B cell (primary cell): Measurements from ENCODE around the gene UBA1. TPM values are rescaled to one million over a fixed set of nuclear protein-coding genes. Genes with fewer than 3 reads are reported as not detected.

Experiments
- ATAC-seq: fragments of 200-7000 bp; cut with Tn5 transposase; one replicate; pipeline ENCODE4 v1.10.0; 2021; ENCODE audit warnings: low read depth, mild to moderate bottlenecking, moderate number of reproducible peaks, moderate library complexity
- CTCF ChIA-PET: fragments of 350-600 bp; sonication (Branson Sonifier 250); formaldehyde crosslinking; loops from one replicate; lab custom pipeline; 2021; ENCODE audit warnings: antibody characterized with exemption, inconsistent platforms; lab: Charles Lee
- POLR2A ChIA-PET: fragments of 350-600 bp; sonication (Branson Sonifier 250); formaldehyde crosslinking; loops from one replicate; lab custom pipeline; 2021; ENCODE audit warnings: antibody characterized with exemption; lab: Charles Lee
- DNase-seq: peaks from one replicate; pipeline ENCODE4 v3.0.0; 2013
- H2AFZ ChIP-seq: 2 replicates; pipeline ENCODE4 v1.6.1; 2012; ENCODE audit warnings: mild to moderate bottlenecking, low read depth, low read length; ENCODE audit not compliant: insufficient read depth, poor library complexity, severe bottlenecking
- H3K27ac ChIP-seq, 2 donors: 1 replicate in 1 of 2; 2 replicates in 1 of 2; pipeline ENCODE4 v1.5.1; 2012 to 2013; ENCODE audit warnings: low read length in 2 of 2, mild to moderate bottlenecking in 2 of 2, moderate library complexity in 1 of 2
- H3K27me3 ChIP-seq, 4 experiments: fragments of 200-600 bp in 1 of 4; sonication (generic) in 1 of 4; replicated peaks in 1 of 4; 1 replicate in 2 of 4; 2 replicates in 2 of 4; pipeline versions ENCODE4 v1.6.1 to v1.7.0; 2013 to 2016; ENCODE audit warnings: low read length in 3 of 4, mild to moderate bottlenecking in 2 of 4, mixed read lengths in 1 of 4, moderate library complexity in 1 of 4; ENCODE audit not compliant: insufficient read depth in 4 of 4, control insufficient read depth in 3 of 4; ENCODE audit errors: control extremely low read depth in 1 of 4
- H3K36me3 ChIP-seq, 2 experiments: replicated peaks in 1 of 2; 1 replicate in 1 of 2; 2 replicates in 1 of 2; pipeline versions ENCODE4 v1.6.1 to v1.7.1; 2013; ENCODE audit warnings: low read length in 1 of 2; ENCODE audit not compliant: insufficient read depth in 2 of 2, control insufficient read depth in 1 of 2; ENCODE audit errors: control extremely low read depth in 1 of 2, extremely low read depth in 1 of 2
- H3K4me1 ChIP-seq, 2 donors: fragments of 200-600 bp in 1 of 2; sonication (generic) in 1 of 2; 1 replicate in 1 of 2; 2 replicates in 1 of 2; pipeline versions ENCODE4 v1.5.1 to v1.6.1; 2013 to 2017; ENCODE audit warnings: low read length in 2 of 2; ENCODE audit not compliant: control insufficient read depth in 2 of 2, insufficient read depth in 2 of 2
- H3K4me2 ChIP-seq: replicated peaks from 2 replicates; pipeline ENCODE3; 2012; ENCODE audit warnings: mild to moderate bottlenecking, low read depth, low read length; ENCODE audit not compliant: poor library complexity, severe bottlenecking
- H3K4me3 ChIP-seq, 5 experiments: fragments of 200-600 bp in 1 of 5; sonication (generic) in 1 of 5; 1 replicate in 3 of 5; 2 replicates in 2 of 5; pipeline versions ENCODE4 v1.5.1 to v1.7.0; 2011 to 2016; ENCODE audit warnings: low read length in 4 of 5, mild to moderate bottlenecking in 4 of 5, low read depth in 2 of 5, control low read depth in 1 of 5, moderate library complexity in 1 of 5; ENCODE audit not compliant: insufficient read depth in 1 of 5; ENCODE audit errors: control extremely low read depth in 1 of 5, extremely low read depth in 1 of 5
- H3K79me2 ChIP-seq: fragments of 200-600 bp; sonication (generic); one replicate; pipeline ENCODE4 v1.6.0; 2016; ENCODE audit warnings: low read length; ENCODE audit not compliant: control insufficient read depth, insufficient read depth
- H3K9ac ChIP-seq: fragments of 200-600 bp; sonication (generic); 2 replicates; pipeline ENCODE4 v1.6.1; 2017; ENCODE audit warnings: mild to moderate bottlenecking, low read length, moderate library complexity
- H3K9me3 ChIP-seq, 3 donors: one replicate each; pipeline versions ENCODE4 v1.6.1 to v1.7.1; 2013; ENCODE audit warnings: low read length in 2 of 3; ENCODE audit not compliant: control insufficient read depth in 2 of 3, insufficient read depth in 1 of 3; ENCODE audit errors: control extremely low read depth in 1 of 3
- H4K20me1 ChIP-seq: 2 replicates; pipeline ENCODE4 v1.6.0; 2012; ENCODE audit warnings: mild to moderate bottlenecking, low read length; ENCODE audit not compliant: insufficient read depth, control insufficient read depth, poor library complexity, severe bottlenecking
- H3K27ac Mint-ChIP-seq: one replicate; pipeline ENCODE4 v1.8.0; 2021; ENCODE audit warnings: mixed read lengths
- H3K27me3 Mint-ChIP-seq: one replicate; pipeline ENCODE4 v1.8.0; 2021; ENCODE audit warnings: mixed read lengths
- H3K4me1 Mint-ChIP-seq: one replicate; pipeline ENCODE4 v1.8.0; 2021; ENCODE audit warnings: mixed read lengths
- H3K4me3 Mint-ChIP-seq: one replicate; pipeline ENCODE4 v1.8.0; 2021; ENCODE audit warnings: mixed read lengths
- H3K9me3 Mint-ChIP-seq: one replicate; pipeline ENCODE4 v1.8.0; 2022; ENCODE audit warnings: mixed read lengths; ENCODE audit not compliant: insufficient read depth
- CTCF ChIP-seq: fragments of 200-600 bp; IDR thresholded peaks from one replicate; pipeline ENCODE4 v1.8.0; 2022; ENCODE audit warnings: antibody characterized with exemption, mild to moderate bottlenecking
- EZH2 ChIP-seq: IDR thresholded peaks from 2 replicates; pipeline ENCODE4 v1.6.1; 2012; ENCODE audit warnings: borderline replicate concordance, low read depth, mild to moderate bottlenecking, moderate library complexity, low read length; ENCODE audit not compliant: insufficient read depth, poor library complexity, severe bottlenecking
- WGBS: methylation state at CpG from one replicate; pipeline ENCODE4 v1.1.5; 2013; ENCODE audit warnings: missing lambda C conversion rate; ENCODE audit not compliant: insufficient coverage; 5-methylcytosine and 5-hydroxymethylcytosine counted together
- intact Hi-C: fragments of 100-400 bp; cut with micrococcal nuclease; formaldehyde crosslinking; loops from one replicate; pipeline ENCODE4 v1.10.0; 2022
- polyA plus RNA-seq: library from polyadenylated mRNA; depleted of rRNA; stranded (reverse); fragments of >200 nt; gene quantifications from 2 replicates; pipeline ENCODE4 v1.2.3, GENCODE V29; 2012
- total RNA-seq, 2 donors: library from RNA; stranded (reverse); fragments of 120-200 nt in 1 of 2; gene quantifications; 1 replicate in 1 of 2; 2 replicates in 1 of 2; pipeline versions ENCODE4 v1.2.3 to v1.2.4, GENCODE V29; 2013 to 2022

Gene UBA1
- total and polyA plus RNA-seq, 2 donors (not counting 1 experiment from before 2014, with no cell fraction given), result 166 to 211 TPM

GRCh38 chrX:47180346-47180745 lies 13.3 kb upstream of the UBA1 start:
- Histone ChIP-seq H3K79me2 (no peaks in the 10 kb centered on the region), H3K9me3 (no peaks in the 10 kb centered on the region), H3K4me3 (no peak overlapping the region), H3K4me2 (no peak overlapping the region), H3K27ac (no peak overlapping the region), H3K4me1 (no peaks in the 10 kb centered on the region), H4K20me1 (no peaks in the 10 kb centered on the region), H3K36me3 (peaks cover 0 to 42% of the 10 kb centered on the region in 2 experiments), H2AFZ (no peak overlapping the region), H3K27me3 (no peaks in the 10 kb centered on the region), H3K9ac (no peak overlapping the region)
- Mint-ChIP-seq H3K9me3 (no peaks in the 10 kb centered on the region), H3K4me3 (no peak overlapping the region), H3K27ac (no peak overlapping the region), H3K27me3 (no peaks in the 10 kb centered on the region), H3K4me1 (no peaks in the 10 kb centered on the region)
- intact Hi-C loops, result no loop called here
- DNase-seq (no peak), ATAC-seq (no peak)
- WGBS, result no CpG with 5 or more reads among the region's 8 CpGs
- TF ChIP-seq EZH2 (no peak), CTCF (no peak)
- ChIA-PET CTCF (no interaction called here), POLR2A (no interaction called here)

GRCh38 chrX:47181301-47181700 lies 12.3 kb upstream of the UBA1 start:
- H3K36me3 ChIP-seq, result peaks cover 0 to 43% of the 10 kb centered on the region in 2 experiments
- intact Hi-C loops, result no loop called here
- 98% methylated on average over 9 of the region's 10 CpGs for WGBS

More at GRCh38 chrX:47181301-47181700, 12.3 kb upstream of the UBA1 start:
- no peak for ATAC-seq
- Mint-ChIP-seq H3K27ac (no peak overlapping the region), H3K27me3 (no peaks in the 10 kb centered on the region), H3K9me3 (no peaks in the 10 kb centered on the region), H3K4me3 (no peak overlapping the region), H3K4me1 (no peaks in the 10 kb centered on the region)
- Histone ChIP-seq H3K4me3 (no peak overlapping the region), H3K9me3 (no peaks in the 10 kb centered on the region), H2AFZ (no peak overlapping the region), H3K4me2 (no peak overlapping the region), H3K27ac (no peak overlapping the region), H4K20me1 (no peaks in the 10 kb centered on the region), H3K4me1 (no peaks in the 10 kb centered on the region), H3K9ac (no peak overlapping the region), H3K27me3 (no peaks in the 10 kb centered on the region), H3K79me2 (no peaks in the 10 kb centered on the region)
- DNase-seq, result no peak
- no peak for TF ChIP-seq EZH2
- TF ChIP-seq CTCF, result no peak
- POLR2A ChIA-PET, result no interaction called here
- CTCF ChIA-PET, result no interaction called here
